NCI-H146 treated with DMSO at 0.1 percent for 48 hours (cell line): ENCODE data around the gene PPBP.
"Not testable (repeated sequence)": the region's sequence is repeated elsewhere in the genome, so short reads cannot be mapped to it uniquely, and the experiment has no call there.

Experiments used
- DNase-seq: peaks from one replicate; lab custom pipeline; 2025; ENCODE audit not compliant: unreplicated experiment; lab: John Stamatoyannopoulos, UW

Gene PPBP

DNA sequence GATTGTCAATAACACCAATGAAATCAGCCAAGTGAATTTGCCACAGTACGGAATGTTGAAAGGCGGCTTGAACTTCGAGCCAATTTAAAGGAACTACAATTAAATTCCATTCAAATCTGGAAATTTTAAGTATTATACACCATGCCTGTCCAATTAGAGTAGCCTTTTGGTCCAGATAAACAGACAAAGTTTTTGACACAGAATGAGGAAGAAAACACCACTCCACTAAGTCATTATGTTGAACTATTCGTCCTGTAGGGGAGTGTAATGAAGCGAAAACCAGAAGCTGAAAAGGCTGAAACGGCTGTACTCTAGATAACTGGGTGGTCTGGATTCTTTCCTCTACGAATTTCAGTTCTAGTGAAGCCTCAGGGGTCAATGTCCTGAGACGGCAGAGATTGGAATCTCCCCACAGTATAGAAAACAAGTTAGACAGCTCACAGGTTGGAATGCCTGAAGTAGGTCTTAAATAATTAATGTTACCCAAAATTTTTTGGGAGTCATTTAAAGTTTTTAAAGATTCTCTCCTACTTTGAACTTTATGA, 37.5 kb downstream of the PPBP start:
- DNase-seq = not testable (repeated sequence)

DNA sequence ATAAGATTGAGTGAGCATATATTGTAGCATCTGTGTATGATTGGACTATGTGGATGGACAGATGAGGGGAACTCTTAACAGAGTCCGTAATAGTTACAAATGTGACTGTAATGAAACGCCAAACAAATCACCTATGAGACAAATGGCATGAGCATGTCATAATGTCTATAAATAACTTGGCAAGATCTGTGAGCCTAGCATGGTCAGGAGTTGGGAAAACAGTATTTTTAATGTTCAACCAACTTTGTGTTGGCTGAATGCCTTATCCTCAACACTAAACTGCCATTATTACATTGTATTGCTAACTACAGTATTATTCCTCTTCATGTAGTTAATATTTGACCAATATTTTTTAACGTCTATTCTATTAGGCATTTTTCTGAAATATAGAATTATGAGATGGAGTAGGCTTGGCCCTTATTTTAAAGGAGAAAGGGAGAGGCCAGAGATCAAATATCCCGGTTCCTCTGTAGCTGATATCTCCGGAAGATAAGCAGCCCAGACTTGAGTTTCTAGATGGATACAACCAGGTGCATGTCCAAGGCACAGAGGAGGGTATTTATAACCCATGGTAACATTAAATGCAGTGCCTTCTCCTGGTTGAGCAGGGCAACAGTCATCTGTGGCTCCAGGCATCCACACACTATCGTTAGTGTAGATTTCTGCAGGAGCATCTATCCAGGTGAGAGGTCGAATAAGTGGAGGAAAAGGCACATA, 38.8 kb downstream of the PPBP start:
- DNase-seq = no peak

DNA sequence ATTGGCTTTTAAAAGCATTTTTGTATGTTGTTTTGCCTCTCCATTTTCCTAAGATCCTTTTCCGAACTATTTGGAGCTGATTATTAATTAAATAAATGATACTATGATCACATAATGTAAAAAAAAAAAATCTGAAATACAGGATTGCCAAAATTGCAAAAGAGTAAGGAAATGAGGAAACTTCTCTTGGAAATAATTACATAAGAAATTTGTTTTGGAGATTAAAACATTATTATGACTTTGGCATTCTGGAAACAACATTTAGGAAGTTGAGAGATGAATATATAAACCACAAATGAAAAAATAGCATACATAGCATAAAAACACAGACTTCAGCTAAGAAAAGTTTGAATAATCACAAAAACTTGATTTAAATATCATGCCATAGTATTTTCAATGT, 39.7 kb downstream of the PPBP start:
- DNase-seq = no peak

DNA sequence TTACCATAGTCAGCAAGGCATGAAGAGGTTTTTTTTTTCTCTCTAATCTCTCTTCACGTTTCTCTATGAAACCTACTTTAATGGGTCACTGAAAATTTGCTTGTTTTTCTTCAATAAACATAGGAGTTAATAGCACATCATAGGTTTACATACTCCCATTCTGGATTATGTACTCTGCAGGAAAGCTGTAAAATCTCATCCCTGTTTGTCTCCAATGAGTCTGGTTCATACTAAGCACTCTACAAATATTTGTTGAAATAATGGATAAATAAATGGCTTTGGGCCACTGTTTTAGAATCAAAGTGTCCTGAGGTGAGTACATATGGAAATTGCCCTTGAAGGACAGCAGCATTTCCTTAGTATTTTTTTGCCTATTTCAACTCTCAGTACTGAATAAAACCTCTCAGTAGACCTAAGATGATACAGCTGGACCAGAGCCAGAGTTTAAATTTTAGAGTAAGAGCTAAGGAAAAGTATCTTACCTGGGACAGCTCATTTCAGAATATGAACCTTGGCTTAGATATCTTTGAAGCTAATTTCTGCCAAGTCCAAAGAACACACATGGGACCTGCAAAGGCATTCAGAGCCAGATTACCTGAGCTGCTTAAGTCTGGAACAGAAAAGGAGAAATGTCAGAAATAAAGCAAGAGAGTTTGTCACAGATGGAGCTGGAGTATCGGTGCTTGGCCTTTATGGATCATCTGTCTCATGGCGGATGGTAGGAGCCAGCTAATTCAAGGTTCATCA, 40.6 kb downstream of the PPBP start:
- no peak for DNase-seq

DNA sequence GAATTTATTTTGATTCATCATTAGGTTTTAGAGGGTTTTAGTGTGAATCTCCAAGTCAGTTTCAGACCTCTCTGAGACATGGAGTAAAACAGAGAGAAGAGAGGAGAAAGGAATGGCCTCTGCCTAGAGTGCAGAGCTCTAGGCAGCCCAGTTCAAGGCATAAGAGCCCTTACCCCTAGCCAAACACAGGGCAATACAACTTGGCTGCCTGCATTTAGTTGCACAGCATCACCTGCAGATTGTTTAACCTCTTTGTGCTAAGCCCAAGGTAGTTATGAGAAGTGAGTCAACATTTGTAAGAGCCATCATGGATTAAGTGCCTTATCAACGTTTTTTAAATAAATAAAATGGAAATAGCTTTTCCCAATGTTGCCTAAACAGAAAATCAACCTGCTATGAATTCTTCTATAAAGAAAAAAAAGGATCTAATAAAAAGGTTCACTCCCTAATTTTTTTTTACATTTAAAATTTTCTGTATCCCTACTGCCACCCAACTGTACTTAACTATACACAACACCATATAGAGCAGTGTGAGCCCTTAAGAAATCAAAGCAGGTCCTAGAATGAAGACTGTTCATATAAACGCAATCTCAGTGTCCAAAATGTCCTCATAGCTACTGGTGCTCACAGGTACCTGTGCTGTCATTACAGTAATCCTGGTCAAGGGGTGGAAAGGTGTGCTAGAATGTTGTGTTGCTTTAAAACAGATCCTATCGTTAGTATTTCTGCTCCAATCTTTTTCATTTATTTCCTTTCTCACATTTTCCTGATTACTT, 42.1 kb downstream of the PPBP start:
- no peak for DNase-seq

DNA sequence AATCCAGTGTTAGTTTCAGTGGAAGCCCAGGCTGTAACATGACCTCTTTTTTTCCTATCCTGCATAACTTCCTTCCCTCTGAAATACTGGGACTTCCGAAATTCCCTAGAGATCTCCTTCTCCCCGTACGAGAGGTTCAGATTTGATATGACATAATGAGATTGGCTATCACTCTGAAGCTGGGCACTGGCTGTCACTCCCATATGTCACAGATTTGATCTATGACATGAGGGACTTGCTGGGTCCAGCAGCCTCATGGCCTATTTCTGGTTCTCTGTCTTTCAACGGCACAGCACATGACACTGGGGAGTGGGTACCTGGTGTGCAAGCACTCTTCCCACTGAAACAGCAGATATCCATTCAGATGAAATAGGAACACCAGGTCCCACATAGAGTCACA, 42.9 kb downstream of the PPBP start:
- no peak for DNase-seq

DNA sequence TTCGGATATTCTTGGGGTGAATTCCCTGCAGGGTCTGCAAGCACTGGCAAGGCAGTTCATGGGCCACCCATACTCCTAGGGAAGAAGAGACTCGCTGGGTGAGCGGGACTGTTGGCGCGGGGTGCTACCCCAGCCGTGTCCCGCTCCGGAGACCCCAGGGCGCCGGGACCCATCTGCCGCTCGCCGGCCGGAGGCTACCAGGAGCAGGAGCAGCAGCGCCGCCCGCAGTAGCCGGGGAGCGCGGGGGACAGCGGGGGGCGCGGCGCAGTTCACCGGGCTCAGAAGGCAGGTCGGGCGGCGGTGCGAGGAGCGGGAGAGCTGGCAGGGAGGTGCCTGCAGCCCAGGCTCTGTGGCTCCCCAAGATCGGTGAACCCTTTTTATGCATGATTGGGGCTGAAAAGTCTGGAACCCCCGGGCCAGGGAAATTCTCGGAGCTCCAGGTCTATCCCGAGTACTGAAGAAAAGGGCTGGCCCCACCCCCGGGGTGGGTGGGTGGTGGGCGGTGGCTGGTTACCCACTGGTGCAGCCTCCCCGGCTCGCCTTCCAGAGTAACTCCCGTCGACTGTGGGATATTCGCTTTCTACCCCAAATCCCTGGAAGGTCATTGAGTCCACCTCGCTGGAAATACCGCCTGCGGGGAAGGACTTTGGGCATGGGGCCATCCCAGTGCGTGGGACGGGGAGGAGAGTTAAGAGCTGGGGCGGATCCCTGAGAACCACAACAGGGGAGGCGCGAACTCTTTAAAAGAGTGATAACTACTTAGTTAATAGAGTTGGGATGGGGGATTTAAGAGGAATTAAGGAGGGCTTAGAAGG, 43.7 kb downstream of the PPBP start:
- no peak for DNase-seq

DNA sequence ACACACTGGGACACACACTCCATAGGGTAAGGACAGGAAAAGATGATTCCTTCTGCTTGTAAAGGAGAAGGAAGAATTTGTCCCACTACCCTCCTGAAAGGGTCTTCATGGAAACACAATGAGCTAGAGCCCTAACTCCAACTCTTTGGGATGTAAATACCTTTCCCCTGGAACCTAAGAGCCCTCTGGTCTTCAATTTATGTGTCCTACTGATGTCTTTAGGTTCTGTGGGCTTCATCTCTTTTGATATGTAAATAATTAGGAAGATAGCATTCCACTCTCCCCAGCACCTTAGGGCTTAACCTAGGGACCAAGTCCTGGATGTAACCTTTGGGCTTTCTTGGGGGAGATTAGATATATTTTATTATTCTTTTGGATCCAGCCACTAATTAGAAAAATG, 44.4 kb downstream of the PPBP start:
- DNase-seq = no peak

DNA sequence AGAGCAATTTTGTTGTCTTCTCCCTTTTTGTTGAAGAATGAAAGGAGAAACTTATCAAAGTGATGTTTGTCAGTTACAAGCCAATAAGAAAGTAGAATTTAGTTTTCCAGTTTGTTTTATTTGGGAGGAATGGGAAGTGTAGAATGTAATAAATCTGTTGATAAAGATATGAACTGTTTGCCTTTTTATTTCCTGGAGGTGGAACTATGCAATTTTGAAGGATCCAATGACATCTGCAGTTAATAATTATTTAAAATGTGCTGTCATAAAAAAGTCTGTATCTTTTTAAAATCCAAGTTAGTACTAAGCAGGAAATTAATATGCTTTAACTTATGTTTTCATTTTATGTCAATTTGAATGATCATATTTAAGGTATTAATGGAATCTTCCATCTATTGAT, 51.0 kb downstream of the PPBP start:
- DNase-seq = no peak
